ENCODE measurements around the gene PTPRD.
"Not testable (repeated sequence)": the region's sequence is repeated elsewhere in the genome, so short reads cannot be mapped to it uniquely, and the experiment has no call there.

PTPRD gene

GRCh38 chr9:9341203-9341602 is 1271.6 kb downstream of the PTPRD start:
- no peak for TF ChIP-seq CTCF (IDR thresholded peaks at IDR 0.05; ENCODE audit: low read depth, low read length)

GRCh38 chr9:9337129-9337528 is 1275.7 kb downstream of the PTPRD start:
- no peak overlapping the region for H3K4me3 ChIP-seq (ENCODE audit: low read depth, low read length)
- no peak for TF ChIP-seq CTCF (IDR thresholded peaks at IDR 0.05; ENCODE audit: low read depth, low read length)

More at GRCh38 chr9:9341203-9341602, 1271.6 kb downstream of the PTPRD start:
- H3K4me3 ChIP-seq (ENCODE audit: low read depth, low read length), result no peak overlapping the region

- no peak overlapping the region for H3K4me3 ChIP-seq (ENCODE audit: low read depth, low read length)
- no peak for TF ChIP-seq CTCF (IDR thresholded peaks at IDR 0.05; ENCODE audit: low read depth, low read length)
Measured at GRCh38 chr9:9326749-9327148, 1286.1 kb downstream of the PTPRD start.

GRCh38 chr9:9319007-9319406 is 1293.8 kb downstream of the PTPRD start:
- no peak for TF ChIP-seq CTCF (IDR thresholded peaks at IDR 0.05; ENCODE audit: low read depth, low read length)
- no peak overlapping the region for H3K4me3 ChIP-seq (ENCODE audit: low read depth, low read length)

GRCh38 chr9:9310743-9311142 is 1302.1 kb downstream of the PTPRD start:
- not testable (repeated sequence) for H3K4me3 ChIP-seq (ENCODE audit: low read depth, low read length)

GRCh38 chr9:9305600-9305999 is 1307.2 kb downstream of the PTPRD start:
- no peak overlapping the region for H3K4me3 ChIP-seq (ENCODE audit: low read depth, low read length)
- TF ChIP-seq CTCF (IDR thresholded peaks at IDR 0.05; ENCODE audit: low read depth, low read length), result no peak

- TF ChIP-seq CTCF (IDR thresholded peaks at IDR 0.05; ENCODE audit: low read depth, low read length), result no peak
- H3K4me3 ChIP-seq (ENCODE audit: low read depth, low read length), result no peak overlapping the region
Measured at GRCh38 chr9:9299134-9299533, 1313.7 kb downstream of the PTPRD start.

GRCh38 chr9:9286001-9286400 is 1326.8 kb downstream of the PTPRD start:
- no peak for TF ChIP-seq CTCF (IDR thresholded peaks at IDR 0.05; ENCODE audit: low read depth, low read length)
- no peak overlapping the region for H3K4me3 ChIP-seq (ENCODE audit: low read depth, low read length)
